ENCODE data around the gene KLK11.
A peak's percentile ranks its signal among the peaks of the same experiment; 100 is the strongest.

KLK11 gene, protein sequence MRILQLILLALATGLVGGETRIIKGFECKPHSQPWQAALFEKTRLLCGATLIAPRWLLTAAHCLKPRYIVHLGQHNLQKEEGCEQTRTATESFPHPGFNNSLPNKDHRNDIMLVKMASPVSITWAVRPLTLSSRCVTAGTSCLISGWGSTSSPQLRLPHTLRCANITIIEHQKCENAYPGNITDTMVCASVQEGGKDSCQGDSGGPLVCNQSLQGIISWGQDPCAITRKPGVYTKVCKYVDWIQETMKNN
- long read RNA-seq, donor 1: 0 reads
- long read RNA-seq, donor 2: 0 reads
- long read RNA-seq, donor 3: 0 reads
- long read RNA-seq, donor 4: 0 reads
- long read RNA-seq, donor 5: 0 reads
- long read RNA-seq, donor 6: 0 reads
- long read RNA-seq, donor 7: 0 reads
- long read RNA-seq, donor 8: 0 reads

DNA sequence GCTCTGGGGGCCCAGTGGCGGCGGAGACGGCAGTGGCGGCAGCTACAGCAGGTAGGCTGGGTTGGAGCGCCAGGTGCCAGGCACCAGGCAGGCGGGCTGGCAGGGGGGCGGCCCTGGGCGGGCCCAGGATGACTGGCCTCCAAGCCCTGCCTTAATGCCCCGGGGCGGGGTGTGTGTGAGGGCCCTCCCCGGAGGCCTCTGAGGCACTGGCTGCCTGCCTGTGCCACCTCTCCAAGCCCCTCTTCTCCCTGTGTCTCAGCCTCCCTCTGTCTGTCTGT lies at the start of gene KLK11:
Gene KLK11 (minus strand): TSS at position 63 of the 278 bp plus-strand sequence. CDS start 985 bp downstream, outside the sequence.
- DNase-seq: no peak

DNA sequence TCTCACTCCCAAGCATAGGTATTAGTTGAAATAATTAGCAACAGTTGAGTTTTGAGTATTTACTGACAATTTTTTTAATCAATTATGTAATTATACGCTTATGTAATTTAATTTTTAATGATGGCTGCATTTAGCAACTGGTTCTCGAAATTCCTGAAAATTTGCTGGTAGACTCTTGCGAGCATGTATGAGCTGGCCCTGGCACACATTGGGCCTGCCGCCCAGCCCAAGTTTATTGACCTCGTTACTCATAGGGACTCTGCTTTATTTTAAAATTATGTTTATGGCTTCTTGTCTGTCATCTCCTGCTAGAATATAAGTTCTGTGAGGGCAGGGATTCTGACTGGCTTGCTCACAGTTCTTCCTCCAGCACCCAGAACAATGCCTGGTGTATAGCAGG lies 49.6 kb upstream of the KLK11 start:
- no peak for DNase-seq

DNA sequence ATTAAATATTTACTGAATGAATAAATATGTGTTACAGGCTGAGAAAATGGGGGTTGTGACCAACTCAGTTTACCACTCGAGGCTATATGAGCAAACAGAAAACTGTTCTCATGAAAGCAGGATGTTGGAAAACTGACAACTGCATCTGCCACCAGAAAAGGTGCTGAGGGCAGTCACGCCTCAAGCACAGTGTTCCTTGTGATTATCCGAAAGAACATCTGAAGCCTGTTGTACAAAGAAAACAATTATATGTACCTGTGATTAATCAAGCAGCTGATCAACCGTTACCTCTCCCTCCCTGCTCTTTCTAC lies 44.6 kb upstream of the KLK11 start:
- DNase-seq: no peak

DNA sequence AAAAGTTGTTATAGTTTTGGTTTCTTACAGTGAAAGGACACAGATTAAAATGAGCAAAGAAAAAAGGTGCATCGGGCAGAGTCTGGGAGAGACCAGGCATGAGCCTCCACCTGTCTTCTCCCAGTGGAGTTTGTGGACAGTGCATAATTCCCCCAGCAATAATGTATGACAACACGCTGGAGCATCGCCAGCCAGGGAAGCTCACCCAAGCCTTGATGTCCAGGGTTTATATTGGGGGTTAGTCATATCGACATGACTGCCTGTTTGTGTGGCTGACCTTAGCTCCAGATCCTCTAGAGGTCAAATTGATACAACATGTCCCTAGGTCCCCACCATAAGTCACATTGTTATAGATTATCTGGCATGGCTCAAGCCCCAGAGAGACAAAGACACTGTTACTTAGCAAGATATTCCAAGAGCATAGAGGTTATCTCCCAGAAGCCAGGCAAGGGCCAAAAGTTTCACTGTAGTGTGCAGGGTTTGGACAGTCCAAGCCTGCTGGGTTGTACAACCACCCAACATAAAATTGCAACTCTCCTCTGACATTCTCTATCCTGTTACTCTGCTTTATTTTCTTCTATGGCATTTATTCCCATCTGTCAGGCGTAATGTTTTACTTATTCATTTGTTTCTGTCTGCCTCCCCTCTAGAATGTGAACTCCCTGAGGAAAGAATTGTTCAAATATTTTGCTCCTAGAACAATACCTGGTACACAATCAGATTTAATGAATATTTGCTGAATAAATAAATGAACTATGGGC lies 44.1 kb upstream of the KLK11 start:
- no peak for DNase-seq

DNA sequence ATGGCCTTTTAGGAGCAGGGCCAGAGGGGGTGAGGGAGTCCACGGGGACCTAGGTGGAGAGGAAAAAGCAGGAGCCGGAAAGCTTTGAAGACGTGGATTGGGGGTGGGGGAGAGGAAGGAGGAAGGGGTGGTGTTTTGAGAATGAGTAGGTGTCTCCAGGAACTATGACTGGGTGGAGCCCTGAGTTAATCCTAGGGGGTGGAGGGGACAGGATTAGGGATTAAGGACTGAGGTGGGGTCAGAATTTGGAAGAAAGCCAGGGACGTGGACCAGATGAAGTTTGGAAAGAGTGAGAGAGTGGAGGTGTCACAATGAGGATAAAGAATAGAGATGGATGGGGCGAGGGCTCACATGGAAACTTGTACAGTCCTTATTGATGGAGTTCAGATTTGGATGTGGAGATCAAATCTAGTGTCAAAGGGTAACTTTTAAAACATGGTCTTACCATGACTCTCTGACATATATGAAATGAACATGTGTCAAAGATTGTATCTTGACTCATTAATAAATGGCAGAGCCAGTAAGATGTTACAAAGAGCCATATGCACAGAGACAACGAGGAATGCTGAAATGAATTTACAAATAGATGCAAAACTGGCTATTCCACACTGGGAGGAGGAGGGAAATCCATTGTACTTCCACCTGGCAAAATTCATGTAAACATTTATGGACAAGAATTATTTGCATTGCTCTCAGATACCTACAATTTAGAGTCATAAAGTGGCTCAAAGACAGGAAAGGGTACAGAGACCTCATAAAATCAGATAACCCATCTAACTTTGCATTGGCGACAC lies 40.2 kb upstream of the KLK11 start:
- no peak for DNase-seq

DNA sequence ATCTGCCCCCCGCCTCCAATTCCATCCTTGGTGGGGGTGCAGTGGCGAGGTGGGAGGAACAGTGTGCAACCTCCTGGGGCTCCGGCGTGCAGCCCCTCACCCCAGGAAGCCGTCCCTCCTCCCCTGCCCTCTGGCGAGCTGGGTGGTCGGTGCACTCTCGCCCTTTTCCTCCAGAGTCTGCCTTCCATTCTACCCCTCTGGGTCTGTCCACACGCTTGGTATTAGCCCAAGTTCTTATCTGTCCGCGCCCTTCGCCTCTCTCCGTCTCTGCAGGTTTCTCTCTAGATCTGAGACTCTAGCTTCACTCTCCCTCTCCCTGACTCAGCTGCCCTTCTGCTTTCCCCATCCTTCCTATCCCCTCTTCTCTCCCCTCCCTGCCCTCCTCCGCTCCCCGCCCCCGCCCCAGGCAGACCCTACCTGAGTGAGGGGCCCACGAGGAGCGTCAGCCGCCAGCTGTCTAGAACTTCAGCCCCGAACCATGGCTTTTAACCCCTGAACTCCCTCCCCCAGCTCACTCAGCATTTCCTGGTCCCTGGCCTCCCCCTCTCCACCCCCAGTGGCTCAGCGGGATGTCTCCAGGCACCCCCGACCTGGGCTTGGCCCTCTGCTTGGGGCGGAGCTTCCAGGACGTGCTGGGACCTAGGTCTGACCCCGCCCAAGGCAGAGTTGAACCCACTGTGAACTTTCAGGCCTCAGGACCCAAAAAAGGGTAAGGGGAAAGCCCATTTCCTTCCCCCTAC lies 39.0 kb upstream of the KLK11 start:
- peak; percentile 26 for DNase-seq

DNA sequence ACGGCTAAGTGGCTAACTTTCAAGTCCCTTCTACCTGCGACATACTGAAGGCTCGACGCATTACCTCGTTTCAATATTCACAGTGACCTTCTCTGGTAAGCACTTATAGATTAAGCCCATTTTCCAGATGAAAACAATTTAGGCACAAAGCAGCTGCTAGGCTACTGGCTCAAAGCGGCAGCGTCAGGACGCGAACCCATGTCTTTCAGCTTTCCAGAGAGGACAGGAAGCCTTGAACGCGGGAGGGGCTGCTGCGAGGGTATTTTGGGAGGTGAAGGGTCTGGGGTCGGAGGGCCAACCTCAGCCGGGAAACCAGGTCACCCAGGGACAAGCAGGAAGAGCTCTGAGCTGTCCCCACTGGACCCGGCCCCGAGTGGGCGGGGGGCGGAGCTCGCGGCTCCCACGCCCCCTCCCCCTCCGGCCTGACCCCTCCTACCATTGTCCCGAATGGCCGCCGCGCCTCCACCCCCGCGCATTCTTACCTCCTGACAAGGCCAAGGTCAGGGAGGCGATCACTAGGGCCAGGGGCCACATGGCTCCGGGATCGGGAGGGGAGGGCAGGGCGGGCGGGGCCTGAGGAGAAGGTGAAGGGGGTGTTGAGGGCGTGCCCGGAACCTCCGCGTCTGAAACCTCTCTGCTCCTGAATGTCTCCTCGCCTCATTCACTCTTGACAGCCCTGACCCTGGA lies 38.3 kb upstream of the KLK11 start, which contains the start of gene KLK13:
Gene KLK13 (minus strand): TSS at position 559 of the 687 bp plus-strand sequence. CDS start 25 bp downstream, at position 534.
- no peak for DNase-seq

DNA sequence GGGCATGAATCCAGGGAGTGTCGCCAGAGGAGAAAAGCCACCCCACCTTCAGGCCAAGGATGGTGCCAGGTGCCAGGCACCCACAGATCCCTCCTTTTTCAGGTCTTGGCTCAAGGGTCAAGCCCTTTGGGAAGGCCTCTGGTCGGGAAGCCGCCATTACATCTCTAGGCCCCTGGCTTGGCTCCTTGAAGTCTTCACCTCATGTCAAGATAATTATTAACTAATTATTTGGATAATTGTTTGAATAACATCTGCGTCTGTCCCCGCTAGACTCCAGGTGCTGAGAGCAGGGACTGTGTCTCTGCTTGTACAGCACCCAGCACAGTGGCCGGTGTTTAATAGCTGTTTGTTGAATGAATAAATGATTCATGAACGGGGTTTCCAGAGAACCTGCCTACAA lies 37.2 kb upstream of the KLK11 start:
- DNase-seq: no peak

DNA sequence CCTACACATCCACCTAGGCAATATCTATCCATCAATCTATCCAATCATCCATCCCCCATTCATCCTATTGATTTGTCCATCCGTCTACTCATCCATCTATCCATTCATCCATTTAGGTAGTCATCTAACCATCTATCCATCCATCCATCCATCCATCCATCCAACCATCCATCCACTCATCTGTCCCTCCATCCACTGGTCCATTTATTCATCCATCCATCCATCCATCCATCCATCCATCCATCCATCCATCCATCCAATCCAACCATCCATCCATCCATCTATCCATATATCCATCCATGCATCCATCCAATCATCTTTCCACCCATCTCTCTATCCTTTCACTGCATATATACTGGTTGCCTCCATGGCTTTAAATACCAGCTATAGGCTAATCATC lies 34.6 kb upstream of the KLK11 start:
- no peak for DNase-seq

DNA sequence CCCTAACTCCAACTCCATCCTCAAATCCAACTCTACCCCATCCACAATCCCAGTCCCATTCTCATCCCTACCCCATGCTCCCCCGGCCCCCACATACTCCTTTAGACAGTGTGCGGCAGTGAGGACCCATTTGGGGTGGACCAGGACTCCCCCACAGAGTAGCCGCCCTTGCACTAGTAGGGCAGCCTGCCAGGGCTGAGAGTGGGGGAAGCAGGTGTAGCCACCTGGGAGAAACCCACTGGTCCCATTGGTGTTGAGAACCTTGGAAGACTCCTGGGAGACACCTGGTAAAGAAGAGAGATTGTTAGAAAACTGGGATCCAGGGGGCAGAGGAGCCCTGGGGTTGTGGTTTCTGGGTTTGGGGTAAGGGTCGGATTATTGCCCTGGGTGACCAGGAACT lies 33.9 kb upstream of the KLK11 start:
- DNase-seq: no peak

DNA sequence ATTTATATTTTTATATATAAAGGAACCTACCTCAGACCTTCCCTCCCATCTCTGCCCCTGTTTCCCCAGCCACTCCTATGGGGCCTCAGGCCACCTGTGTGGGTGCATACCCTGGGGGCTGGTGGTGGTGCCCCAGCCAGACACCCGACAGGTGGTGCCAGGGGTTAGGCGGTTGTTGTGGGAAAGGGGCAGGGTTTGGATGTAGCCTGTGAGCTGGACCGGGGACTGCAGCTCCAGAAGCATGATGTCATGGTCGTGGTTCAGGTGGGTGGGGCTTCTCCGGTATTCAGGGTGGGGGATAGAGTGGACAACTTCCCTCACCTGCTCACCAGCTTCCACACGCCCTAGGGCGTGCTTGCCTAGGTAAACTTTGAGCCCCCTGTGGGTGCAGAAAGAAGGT lies 33.3 kb upstream of the KLK11 start:
- DNase-seq: no peak

DNA sequence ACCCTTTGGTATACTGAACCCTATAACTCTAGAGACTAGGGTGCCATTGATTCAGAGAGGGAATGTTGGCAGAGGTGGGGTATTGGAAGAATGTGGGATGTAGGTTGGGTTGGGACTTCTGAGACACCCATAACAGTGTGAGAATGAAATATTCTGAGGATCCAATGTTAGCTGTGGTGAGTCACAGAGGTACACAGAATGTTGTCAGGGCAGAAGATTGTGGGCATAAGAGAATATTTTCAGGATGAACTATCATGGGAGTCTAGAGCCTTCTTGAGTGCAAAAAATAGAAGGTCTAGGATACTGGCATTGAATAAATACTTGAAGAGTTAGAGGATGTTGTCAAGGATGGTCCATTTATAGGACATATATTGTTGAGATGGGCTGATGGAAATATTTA lies 29.4 kb upstream of the KLK11 start:
- no peak for DNase-seq

DNA sequence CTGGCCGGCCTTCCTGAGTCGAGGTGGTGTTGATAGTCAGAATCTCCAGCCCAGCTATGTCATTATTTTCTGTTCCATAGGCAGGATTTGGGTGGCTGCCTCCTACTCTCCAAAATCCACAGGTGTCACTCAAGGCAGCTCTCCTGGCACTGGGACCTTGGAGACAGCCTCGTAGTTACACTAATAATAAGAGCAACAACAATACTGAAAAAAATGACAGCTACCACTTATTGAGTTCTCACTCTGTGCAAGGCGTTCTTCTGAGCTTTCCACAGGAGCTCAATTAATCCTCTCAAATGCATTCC lies 20.6 kb upstream of the KLK11 start:
- DNase-seq: no peak

DNA sequence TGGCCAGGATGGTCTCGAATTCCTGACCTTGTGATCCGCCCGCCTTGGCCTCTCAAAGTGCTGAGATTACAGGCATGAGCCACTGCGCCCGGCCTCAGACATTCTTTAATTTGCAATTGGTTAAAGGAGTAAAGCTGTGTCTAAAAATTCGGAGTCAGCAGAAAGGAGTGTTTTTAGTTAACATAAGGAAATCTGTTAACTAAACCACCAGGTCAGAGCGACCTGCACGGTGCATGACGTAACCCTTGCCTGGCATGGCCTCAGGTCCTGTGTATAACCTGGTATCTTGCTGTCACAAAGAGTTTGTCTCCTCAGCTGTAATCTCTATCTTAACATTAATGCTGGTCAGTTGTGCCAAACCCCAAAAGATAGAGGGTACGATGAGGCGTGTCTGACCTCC lies 17.9 kb upstream of the KLK11 start:
- DNase-seq: no peak

DNA sequence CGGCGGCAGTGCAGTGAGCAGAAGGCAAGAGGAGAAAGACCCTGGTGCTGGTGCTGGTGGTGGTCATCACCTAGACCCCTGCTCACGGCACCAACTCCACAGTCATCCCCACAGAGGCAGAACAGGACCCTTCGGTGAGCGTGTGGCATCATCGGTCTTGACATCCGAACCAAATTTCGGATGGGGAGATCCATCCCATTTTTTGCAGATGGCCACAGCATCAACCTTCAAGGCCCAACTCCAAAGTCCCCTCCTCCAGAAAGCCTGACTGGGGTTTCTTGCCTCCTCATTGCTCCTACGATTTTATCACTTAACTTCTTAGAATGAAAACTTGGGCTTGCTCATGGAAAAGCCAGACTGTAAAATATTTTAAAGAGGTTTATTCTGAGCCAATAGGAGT lies 17.1 kb upstream of the KLK11 start:
- no peak for DNase-seq

DNA sequence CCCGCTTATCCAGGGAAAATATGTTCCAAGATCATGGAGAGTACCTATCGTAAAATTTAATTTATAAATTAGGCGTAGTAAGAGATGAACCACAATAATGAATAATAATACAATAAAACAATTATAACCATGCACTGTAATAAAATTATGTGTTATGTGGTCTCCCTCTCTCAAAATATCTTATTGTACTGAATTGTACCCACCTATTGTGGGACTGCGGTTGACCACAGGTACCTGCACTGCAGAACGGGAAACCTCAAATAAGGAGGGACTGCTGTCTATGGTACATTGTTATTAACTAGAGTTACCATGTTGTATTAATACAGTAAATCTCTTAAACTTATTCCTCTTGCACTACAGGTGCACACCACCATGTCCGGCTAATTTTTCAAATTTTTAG lies 13.7 kb upstream of the KLK11 start:
- no peak for DNase-seq

DNA sequence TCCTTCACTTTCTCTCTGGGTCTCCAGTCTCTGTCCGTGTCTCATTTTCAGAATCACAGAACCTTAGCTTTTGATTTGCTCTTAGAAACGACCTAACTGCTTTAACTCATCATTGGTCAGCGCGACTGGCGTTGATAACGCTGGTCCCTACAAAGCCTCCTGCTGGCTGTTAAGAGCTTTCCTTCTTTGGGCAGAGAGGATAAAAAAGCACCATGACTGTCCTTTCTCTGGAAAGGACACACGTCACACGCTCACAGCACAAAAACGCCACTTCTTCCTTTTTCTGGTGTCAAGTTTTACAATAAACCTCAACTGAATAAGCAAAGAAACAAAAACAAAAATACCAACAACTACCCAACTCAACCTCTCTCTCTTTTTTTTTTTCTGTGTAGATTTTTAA lies 10.1 kb upstream of the KLK11 start:
- DNase-seq: no peak

DNA sequence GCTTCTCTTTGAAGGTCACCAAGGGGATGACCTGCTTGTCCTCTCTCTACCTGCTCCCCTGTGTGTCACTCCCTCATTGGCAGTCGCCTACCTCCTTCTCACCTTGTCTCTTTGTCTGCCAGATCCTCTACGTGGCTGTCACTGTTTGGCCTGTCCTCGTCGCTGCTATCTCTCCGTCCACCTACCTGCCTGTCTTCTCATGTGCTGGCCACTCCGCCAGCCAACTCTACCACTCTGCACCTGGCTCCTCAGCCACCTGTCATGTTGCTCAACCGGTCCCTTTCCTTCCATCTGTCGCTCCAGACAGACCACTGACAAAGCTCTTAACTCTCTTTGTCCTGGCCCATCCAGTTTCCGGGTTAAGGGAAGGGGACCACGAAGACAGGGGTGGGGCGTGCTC lies 8.3 kb upstream of the KLK11 start, which contains the start of gene KLK12:
Gene KLK12 (minus strand): TSS at position 299 of the 400 bp plus-strand sequence. CDS start 381 bp downstream, outside the sequence.
- no peak for DNase-seq

DNA sequence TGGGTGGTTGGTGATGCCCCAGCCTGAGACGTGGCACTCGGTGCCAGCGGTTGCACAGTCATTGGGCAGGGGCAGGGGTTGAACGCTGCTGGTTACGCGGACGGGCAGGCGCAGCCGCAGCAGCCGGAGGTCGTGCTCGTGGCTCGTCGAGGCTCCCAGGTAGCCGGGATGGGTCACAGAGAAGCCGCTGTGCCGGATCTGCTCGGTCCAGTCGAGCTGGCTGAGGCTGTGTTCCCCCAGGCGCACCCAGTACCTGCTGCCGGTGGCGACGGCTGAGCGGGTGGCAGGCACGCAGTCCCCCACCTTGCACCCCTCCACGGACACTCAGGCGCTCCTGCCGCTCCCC lies 5.4 kb upstream of the KLK11 start:
- no peak for DNase-seq

DNA sequence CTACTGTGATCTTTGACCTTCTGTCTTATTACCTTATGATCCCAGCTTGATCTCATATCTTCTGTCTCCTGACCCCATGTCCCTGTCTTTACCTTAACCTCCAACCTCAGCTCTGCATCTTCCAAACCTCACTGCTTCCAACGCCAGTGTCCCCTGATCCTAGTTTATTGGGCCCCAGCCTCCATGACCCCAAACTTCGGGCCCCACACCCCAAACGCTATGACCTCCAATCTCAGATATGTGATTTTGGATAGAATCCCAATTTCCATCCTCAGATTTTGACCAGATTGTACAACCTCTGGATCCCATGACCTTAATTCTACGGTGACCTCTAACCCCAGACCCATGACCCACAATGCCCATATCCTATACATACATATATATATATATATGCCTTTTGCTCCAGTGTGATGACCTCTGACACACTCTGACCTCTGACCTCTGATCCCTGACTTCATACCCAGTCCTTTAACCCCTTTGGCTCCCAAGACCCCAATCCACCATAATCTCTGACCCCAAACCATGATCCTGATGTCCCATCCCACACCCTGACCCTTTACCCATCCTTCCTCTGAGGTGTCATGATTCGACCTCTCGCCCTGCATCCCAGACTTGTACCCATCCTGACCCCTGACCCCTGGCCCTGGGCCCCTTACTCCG lies 4.9 kb upstream of the KLK11 start:
- DNase-seq: no peak

DNA sequence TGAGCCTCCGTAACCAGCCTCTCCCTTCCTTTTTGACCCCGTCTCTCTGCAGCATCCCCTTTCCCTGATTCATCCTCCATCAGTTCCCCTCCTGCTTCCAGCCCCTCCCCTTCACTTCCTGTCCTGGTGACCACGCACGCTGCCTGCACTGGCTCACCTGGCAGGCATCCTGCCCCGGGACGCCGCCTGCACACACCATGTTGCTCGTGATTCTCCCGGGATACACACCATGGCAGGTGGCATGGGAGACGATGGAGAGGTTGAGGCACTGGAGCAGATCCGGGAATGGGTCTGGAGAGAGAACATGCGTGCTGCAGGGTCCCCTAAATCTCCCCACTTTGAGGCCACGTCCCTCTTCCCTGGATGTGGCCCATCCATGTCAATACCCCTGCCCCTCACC lies 4.2 kb upstream of the KLK11 start:
- no peak for DNase-seq

DNA sequence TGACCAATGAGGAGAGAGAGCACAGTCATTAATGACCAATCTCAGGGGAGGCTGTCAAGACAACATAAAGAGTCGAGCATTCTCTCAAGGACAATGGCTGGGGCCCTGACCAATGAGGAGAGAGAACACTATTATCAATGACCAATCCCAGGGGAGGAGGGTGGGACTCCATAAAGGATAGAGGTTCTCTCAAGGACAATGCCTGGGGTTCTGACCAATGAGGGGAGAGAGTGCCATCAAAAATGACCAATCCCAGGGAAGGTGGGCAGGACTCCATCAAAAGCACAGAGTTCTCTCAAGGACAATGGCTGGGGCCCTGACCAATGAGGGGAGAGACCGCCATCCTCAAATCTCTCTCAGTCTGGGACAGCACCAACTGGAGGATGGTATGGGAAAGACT lies 3.3 kb upstream of the KLK11 start:
- DNase-seq: no peak
